ENCODE data around the gene MYO5C. TPM values are rescaled to one million over a fixed set of nuclear protein-coding genes. Genes with fewer than 3 reads are reported as not detected.
A peak's percentile ranks its signal among the peaks of the same experiment; 100 is the strongest.

Gene MYO5C
- total RNA-seq, 1 donor from 2014 or later, result 23.0 TPM

GRCh38 chr15:52261026-52261425, 34.6 kb downstream of the MYO5C start:
- Mint-ChIP-seq H3K4me3 (no peak overlapping the region), H3K27ac (peak overlapping the region; percentile 43), H3K4me1 (peaks cover 16% of the 10 kb centered on the region)

GRCh38 chr15:52259503-52259902, 36.1 kb downstream of the MYO5C start:
- TF ChIP-seq CTCF (IDR thresholded peaks at IDR 0.05; ENCODE audit: unreplicated experiment), result no peak
- Mint-ChIP-seq H3K9me3 (no peaks in the 10 kb centered on the region), H3K36me3 (peaks cover 1% of the 10 kb centered on the region), H3K27ac (no peak overlapping the region), H3K4me3 (no peak overlapping the region), H3K27me3 (ENCODE audit: low read depth) (no peaks in the 10 kb centered on the region), H3K4me1 (peaks cover 16% of the 10 kb centered on the region)
- DNase-seq (ENCODE audit: low spot score in 2 of 2, unreplicated experiment in 2 of 2), result no peak

More at GRCh38 chr15:52261026-52261425, 34.6 kb downstream of the MYO5C start:
- DNase-seq (ENCODE audit: low spot score in 2 of 2, unreplicated experiment in 2 of 2), result no peak
- Mint-ChIP-seq H3K27me3 (ENCODE audit: low read depth) (no peaks in the 10 kb centered on the region), H3K9me3 (no peaks in the 10 kb centered on the region), H3K36me3 (peaks cover 1% of the 10 kb centered on the region)
- no peak for TF ChIP-seq CTCF (IDR thresholded peaks at IDR 0.05; ENCODE audit: unreplicated experiment)

GRCh38 chr15:52258461-52258860, 37.1 kb downstream of the MYO5C start:
- DNase-seq (ENCODE audit: low spot score in 2 of 2, unreplicated experiment in 2 of 2), result no peak
- H3K27ac Mint-ChIP-seq, result no peak overlapping the region
- no peaks in the 10 kb centered on the region for H3K9me3 Mint-ChIP-seq
- no peaks in the 10 kb centered on the region for H3K27me3 Mint-ChIP-seq (ENCODE audit: low read depth)
- TF ChIP-seq CTCF (IDR thresholded peaks at IDR 0.05; ENCODE audit: unreplicated experiment), result no peak
- peaks cover 16% of the 10 kb centered on the region for H3K4me1 Mint-ChIP-seq
- no peak overlapping the region for H3K4me3 Mint-ChIP-seq
- H3K36me3 Mint-ChIP-seq, result peaks cover 4% of the 10 kb centered on the region

- Mint-ChIP-seq H3K27me3 (ENCODE audit: low read depth) (no peaks in the 10 kb centered on the region), H3K36me3 (peaks cover 3% of the 10 kb centered on the region), H3K4me3 (no peak overlapping the region)
Observed at GRCh38 chr15:52257734-52258062, 37.9 kb downstream of the MYO5C start.

GRCh38 chr15:52256930-52257733, 38.5 kb downstream of the MYO5C start:
- H3K4me1 Mint-ChIP-seq, result peaks cover 8% of the 10 kb centered on the region
- TF ChIP-seq CTCF (IDR thresholded peaks at IDR 0.05; ENCODE audit: unreplicated experiment), result no peak
- no peaks in the 10 kb centered on the region for H3K9me3 Mint-ChIP-seq
- no peak for DNase-seq (ENCODE audit: low spot score in 2 of 2, unreplicated experiment in 2 of 2)
- no peak overlapping the region for H3K4me3 Mint-ChIP-seq
- no peaks in the 10 kb centered on the region for H3K27me3 Mint-ChIP-seq (ENCODE audit: low read depth)
- no peak overlapping the region for H3K27ac Mint-ChIP-seq
- peaks cover 3% of the 10 kb centered on the region for H3K36me3 Mint-ChIP-seq

More at GRCh38 chr15:52257734-52258062, 37.9 kb downstream of the MYO5C start:
- H3K9me3 Mint-ChIP-seq, result no peaks in the 10 kb centered on the region
- H3K4me1 Mint-ChIP-seq, result peaks cover 14% of the 10 kb centered on the region
- TF ChIP-seq CTCF (IDR thresholded peaks at IDR 0.05; ENCODE audit: unreplicated experiment), result no peak
- no peak for DNase-seq (ENCODE audit: low spot score in 2 of 2, unreplicated experiment in 2 of 2)
- no peak overlapping the region for H3K27ac Mint-ChIP-seq
